Measurements from ENCODE around the gene RIT2. TPM values are rescaled to one million over a fixed set of nuclear protein-coding genes. Genes with fewer than 3 reads are reported as not detected.

Gene RIT2
- total RNA-seq, 1 donor from 2014 or later, result not detected

- Mint-ChIP-seq H3K4me1 (ENCODE audit: low read depth) (no peaks in the 10 kb centered on the region), H3K36me3 (ENCODE audit: insufficient read depth) (no peaks in the 10 kb centered on the region), H3K9me3 (ENCODE audit: low read depth) (no peaks in the 10 kb centered on the region), H3K27ac (no peak overlapping the region), H3K27me3 (no peaks in the 10 kb centered on the region), H3K4me3 (ENCODE audit: low read depth) (no peak overlapping the region)
- TF ChIP-seq, protein P1, sequence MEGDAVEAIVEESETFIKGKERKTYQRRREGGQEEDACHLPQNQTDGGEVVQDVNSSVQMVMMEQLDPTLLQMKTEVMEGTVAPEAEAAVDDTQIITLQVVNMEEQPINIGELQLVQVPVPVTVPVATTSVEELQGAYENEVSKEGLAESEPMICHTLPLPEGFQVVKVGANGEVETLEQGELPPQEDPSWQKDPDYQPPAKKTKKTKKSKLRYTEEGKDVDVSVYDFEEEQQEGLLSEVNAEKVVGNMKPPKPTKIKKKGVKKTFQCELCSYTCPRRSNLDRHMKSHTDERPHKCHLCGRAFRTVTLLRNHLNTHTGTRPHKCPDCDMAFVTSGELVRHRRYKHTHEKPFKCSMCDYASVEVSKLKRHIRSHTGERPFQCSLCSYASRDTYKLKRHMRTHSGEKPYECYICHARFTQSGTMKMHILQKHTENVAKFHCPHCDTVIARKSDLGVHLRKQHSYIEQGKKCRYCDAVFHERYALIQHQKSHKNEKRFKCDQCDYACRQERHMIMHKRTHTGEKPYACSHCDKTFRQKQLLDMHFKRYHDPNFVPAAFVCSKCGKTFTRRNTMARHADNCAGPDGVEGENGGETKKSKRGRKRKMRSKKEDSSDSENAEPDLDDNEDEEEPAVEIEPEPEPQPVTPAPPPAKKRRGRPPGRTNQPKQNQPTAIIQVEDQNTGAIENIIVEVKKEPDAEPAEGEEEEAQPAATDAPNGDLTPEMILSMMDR (IDR thresholded peaks at IDR 0.05; ENCODE audit: unreplicated experiment), result no peak
- DNase-seq (ENCODE audit: low spot score, unreplicated experiment), result no peak
These were observed 223.8 kb downstream of the RIT2 start for GRCh38 chr18:42891705-42892104.

DNA sequence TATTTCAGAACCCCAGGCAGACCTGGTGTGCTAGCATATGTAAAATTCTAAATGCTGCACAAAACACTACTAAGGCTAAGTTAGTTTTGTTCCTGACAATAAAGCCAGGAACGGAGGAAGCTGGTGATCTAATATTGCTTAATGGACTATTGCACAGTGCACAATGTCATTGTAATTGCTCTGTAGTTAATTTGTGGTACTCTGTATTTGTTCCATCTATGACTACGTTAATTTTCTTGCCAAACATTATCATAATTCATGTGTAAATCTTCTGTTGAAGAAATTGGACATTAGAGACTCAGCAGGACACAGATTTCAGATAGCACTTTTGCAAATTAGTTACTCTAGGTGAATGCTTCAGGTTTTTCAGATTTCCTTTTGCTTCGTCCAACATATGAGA is 232.3 kb downstream of the RIT2 start:
- Mint-ChIP-seq H3K36me3 (ENCODE audit: insufficient read depth) (no peaks in the 10 kb centered on the region), H3K4me1 (ENCODE audit: low read depth) (no peaks in the 10 kb centered on the region)

DNA sequence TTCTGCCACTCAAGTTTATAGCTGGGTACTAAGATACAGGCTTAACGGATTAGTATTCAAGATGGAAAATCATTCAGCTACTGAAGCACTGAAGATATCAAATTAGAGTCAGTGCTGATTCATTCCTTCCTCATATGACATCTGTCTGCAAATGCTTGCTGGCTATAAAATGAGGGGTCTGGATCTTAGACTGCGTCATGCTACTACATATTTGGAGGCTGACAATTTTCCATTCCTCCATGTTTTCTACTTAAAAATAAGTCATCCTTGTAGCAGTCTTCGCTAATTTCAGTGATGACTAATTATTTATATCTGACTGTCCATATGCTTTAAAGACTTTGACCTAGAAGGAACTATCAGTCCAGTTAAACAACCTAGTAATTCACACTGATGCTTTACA is 233.4 kb downstream of the RIT2 start:
- no peaks in the 10 kb centered on the region for H3K36me3 Mint-ChIP-seq (ENCODE audit: insufficient read depth)
- no peak overlapping the region for H3K27ac Mint-ChIP-seq
- no peaks in the 10 kb centered on the region for H3K27me3 Mint-ChIP-seq
- H3K4me3 Mint-ChIP-seq (ENCODE audit: low read depth), result no peak overlapping the region
- no peaks in the 10 kb centered on the region for H3K9me3 Mint-ChIP-seq (ENCODE audit: low read depth)
- TF ChIP-seq, protein P1 (IDR thresholded peaks at IDR 0.05; ENCODE audit: unreplicated experiment), result no peak
- DNase-seq (ENCODE audit: low spot score, unreplicated experiment), result no peak
- H3K4me1 Mint-ChIP-seq (ENCODE audit: low read depth), result no peaks in the 10 kb centered on the region

More for the DNA sequence above, 232.3 kb downstream of the RIT2 start:
- Mint-ChIP-seq H3K27me3 (no peaks in the 10 kb centered on the region), H3K9me3 (ENCODE audit: low read depth) (no peaks in the 10 kb centered on the region), H3K4me3 (ENCODE audit: low read depth) (no peak overlapping the region), H3K27ac (no peak overlapping the region)
- DNase-seq (ENCODE audit: low spot score, unreplicated experiment), result no peak
- TF ChIP-seq, protein P1 (IDR thresholded peaks at IDR 0.05; ENCODE audit: unreplicated experiment), result no peak

GRCh38 chr18:42872838-42873237 is 242.6 kb downstream of the RIT2 start:
- no peaks in the 10 kb centered on the region for H3K9me3 Mint-ChIP-seq (ENCODE audit: low read depth)
- no peaks in the 10 kb centered on the region for H3K36me3 Mint-ChIP-seq (ENCODE audit: insufficient read depth)
- H3K4me1 Mint-ChIP-seq (ENCODE audit: low read depth), result no peaks in the 10 kb centered on the region
- H3K27ac Mint-ChIP-seq, result no peak overlapping the region
- no peak overlapping the region for H3K4me3 Mint-ChIP-seq (ENCODE audit: low read depth)
- H3K27me3 Mint-ChIP-seq, result no peaks in the 10 kb centered on the region
- TF ChIP-seq, protein P1 (IDR thresholded peaks at IDR 0.05; ENCODE audit: unreplicated experiment), result no peak
- no peak for DNase-seq (ENCODE audit: low spot score, unreplicated experiment)

DNA sequence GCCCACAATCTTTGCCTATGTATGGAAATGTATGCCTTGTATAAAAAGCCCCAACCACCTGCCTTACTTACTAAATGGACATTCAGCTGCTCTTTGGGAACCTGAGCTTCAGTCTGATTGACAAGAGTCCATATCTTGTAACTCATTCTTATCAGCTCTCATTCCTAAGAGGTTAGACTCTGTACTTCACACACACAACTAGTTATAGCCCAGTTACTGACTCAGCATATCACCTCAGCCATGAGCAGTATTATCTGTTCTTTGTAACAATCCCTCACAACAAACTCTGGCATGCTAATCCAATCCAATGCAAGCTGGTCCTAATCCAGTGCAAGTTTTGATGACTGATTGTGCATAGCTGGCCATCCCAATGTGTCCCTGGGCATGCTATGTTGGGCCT is 250.6 kb downstream of the RIT2 start:
- Mint-ChIP-seq H3K9me3 (ENCODE audit: low read depth) (no peaks in the 10 kb centered on the region), H3K4me3 (ENCODE audit: low read depth) (no peak overlapping the region), H3K27me3 (no peaks in the 10 kb centered on the region), H3K4me1 (ENCODE audit: low read depth) (peaks cover 17% of the 10 kb centered on the region), H3K27ac (no peak overlapping the region), H3K36me3 (ENCODE audit: insufficient read depth) (no peaks in the 10 kb centered on the region)
- no peak for DNase-seq (ENCODE audit: low spot score, unreplicated experiment)
- TF ChIP-seq, protein P1 (IDR thresholded peaks at IDR 0.05; ENCODE audit: unreplicated experiment), result no peak
